ENCODE results near the gene SEPHS2.

SEPHS2 gene

GRCh38 chr16:30438835-30439234, 6.8 kb downstream of the SEPHS2 start:
- H3K27ac Mint-ChIP-seq = no peak overlapping the region

GRCh38 chr16:30437511-30438046, 8.1 kb downstream of the SEPHS2 start:
- no peaks in the 10 kb centered on the region for H3K9me3 Mint-ChIP-seq
- peak overlapping the region in 1 of 2 donors; percentile 39 for H3K27ac Mint-ChIP-seq
- no peak for DNase-seq
- ATAC-seq (replicated peaks) = no peak
- peaks cover 14% of the 10 kb centered on the region in 2 donors for H3K4me1 Mint-ChIP-seq (ENCODE audit: low read depth in 2 of 2)
- no peaks in the 10 kb centered on the region for H3K27me3 Mint-ChIP-seq
- no peaks in the 10 kb centered on the region for H3K36me3 Mint-ChIP-seq (ENCODE audit: insufficient read depth)
- H3K4me3 Mint-ChIP-seq = no peak overlapping the region

More at GRCh38 chr16:30438835-30439234, 6.8 kb downstream of the SEPHS2 start:
- H3K4me3 Mint-ChIP-seq = no peak overlapping the region
- H3K36me3 Mint-ChIP-seq (ENCODE audit: insufficient read depth) = peaks cover 7% of the 10 kb centered on the region
- DNase-seq (no peak), ATAC-seq (replicated peaks) (no peak)
- H3K4me1 Mint-ChIP-seq (ENCODE audit: low read depth in 2 of 2) = peaks cover 17 to 22% of the 10 kb centered on the region in 2 donors
- H3K9me3 Mint-ChIP-seq = no peaks in the 10 kb centered on the region
- H3K27me3 Mint-ChIP-seq = no peaks in the 10 kb centered on the region

- Mint-ChIP-seq H3K9me3 (no peaks in the 10 kb centered on the region), H3K36me3 (ENCODE audit: insufficient read depth) (no peaks in the 10 kb centered on the region), H3K27ac (peak overlapping the region; percentile 2 to 78), H3K4me1 (ENCODE audit: low read depth in 2 of 2) (peaks cover 12 to 14% of the 10 kb centered on the region in 2 donors), H3K4me3 (peak overlapping the region in 1 of 2 donors; percentile 34), H3K27me3 (no peaks in the 10 kb centered on the region)
- ATAC-seq (replicated peaks) = no peak
- no peak for DNase-seq
Measured at GRCh38 chr16:30434852-30435251, 10.8 kb downstream of the SEPHS2 start.

- DNase-seq = peak in 1 of 3 experiments; percentile 19
- Mint-ChIP-seq H3K36me3 (ENCODE audit: insufficient read depth) (peaks cover 8% of the 10 kb centered on the region), H3K27ac (no peak overlapping the region), H3K4me3 (no peak overlapping the region), H3K9me3 (no peaks in the 10 kb centered on the region), H3K4me1 (ENCODE audit: low read depth in 2 of 2) (peaks cover 14 to 20% of the 10 kb centered on the region in 2 donors), H3K27me3 (no peaks in the 10 kb centered on the region)
- ATAC-seq (replicated peaks) = peak; percentile 2
Measured at GRCh38 chr16:30430428-30430970, 15.2 kb downstream of the SEPHS2 start.

GRCh38 chr16:30429678-30430427, 15.8 kb downstream of the SEPHS2 start, which contains the start of gene DCTPP1:
DCTPP1 (minus strand) TSS chr16:30430030; CDS start chr16:30429980, 50 bp downstream.
- no peak within 1 kb of the TSS for H3K4me3 Mint-ChIP-seq
- no peaks in the 10 kb centered on the region for H3K27me3 Mint-ChIP-seq
- peaks cover 12 to 17% of the 10 kb centered on the region in 2 donors for H3K4me1 Mint-ChIP-seq (ENCODE audit: low read depth in 2 of 2)
- DNase-seq (peak; percentile 92 to 95 (median 92)), ATAC-seq (replicated peaks) (peak; percentile 94)
- peaks cover 13% of the 10 kb centered on the region for H3K36me3 Mint-ChIP-seq (ENCODE audit: insufficient read depth)
- no peak within 1 kb of the TSS for H3K27ac Mint-ChIP-seq
- no peaks in the 10 kb centered on the region for H3K9me3 Mint-ChIP-seq

GRCh38 chr16:30429418-30429677, 16.3 kb downstream of the SEPHS2 start:
- DNase-seq = no peak
- H3K27me3 Mint-ChIP-seq = no peaks in the 10 kb centered on the region
- no peak for ATAC-seq (replicated peaks)

GRCh38 chr16:30428055-30428454, 17.6 kb downstream of the SEPHS2 start:
- peak overlapping the region in 1 of 2 donors; percentile 18 for H3K27ac Mint-ChIP-seq
- H3K4me3 Mint-ChIP-seq = no peak overlapping the region
- no peak for ATAC-seq (replicated peaks)
- DNase-seq = no peak
- H3K9me3 Mint-ChIP-seq = no peaks in the 10 kb centered on the region
- no peaks in the 10 kb centered on the region for H3K27me3 Mint-ChIP-seq
- peaks cover 5 to 8% of the 10 kb centered on the region in 2 donors for H3K4me1 Mint-ChIP-seq (ENCODE audit: low read depth in 2 of 2)
- H3K36me3 Mint-ChIP-seq (ENCODE audit: insufficient read depth) = peaks cover 23% of the 10 kb centered on the region

More at GRCh38 chr16:30429418-30429677, 16.3 kb downstream of the SEPHS2 start:
- Mint-ChIP-seq H3K27ac (no peak overlapping the region), H3K4me3 (no peak overlapping the region), H3K4me1 (ENCODE audit: low read depth in 2 of 2) (peaks cover 9 to 13% of the 10 kb centered on the region in 2 donors), H3K9me3 (no peaks in the 10 kb centered on the region), H3K36me3 (ENCODE audit: insufficient read depth) (peaks cover 13% of the 10 kb centered on the region)

GRCh38 chr16:30421010-30421409, 24.7 kb downstream of the SEPHS2 start:
- H3K4me3 Mint-ChIP-seq = no peak overlapping the region

GRCh38 chr16:30418350-30419181, 27.1 kb downstream of the SEPHS2 start:
- Mint-ChIP-seq H3K27ac (peak overlapping the region in 1 of 2 donors; percentile 53), H3K36me3 (ENCODE audit: insufficient read depth) (peaks cover 23% of the 10 kb centered on the region), H3K27me3 (no peaks in the 10 kb centered on the region), H3K4me3 (peak overlapping the region; percentile 55 to 73), H3K4me1 (ENCODE audit: low read depth in 2 of 2) (peaks cover 5 to 11% of the 10 kb centered on the region in 2 donors), H3K9me3 (no peaks in the 10 kb centered on the region)
- no peak for DNase-seq
- no peak for ATAC-seq (replicated peaks)

More at GRCh38 chr16:30421010-30421409, 24.7 kb downstream of the SEPHS2 start:
- Mint-ChIP-seq H3K36me3 (ENCODE audit: insufficient read depth) (peaks cover 30% of the 10 kb centered on the region), H3K9me3 (no peaks in the 10 kb centered on the region), H3K27me3 (no peaks in the 10 kb centered on the region), H3K4me1 (ENCODE audit: low read depth in 2 of 2) (peaks cover 8 to 9% of the 10 kb centered on the region in 2 donors), H3K27ac (peak overlapping the region in 1 of 2 donors; percentile 42)
- no peak for DNase-seq
- no peak for ATAC-seq (replicated peaks)

- ATAC-seq (replicated peaks) (peak; percentile 89), DNase-seq (peak; percentile 81 to 85 (median 84))
- peaks cover 5 to 13% of the 10 kb centered on the region in 2 donors for H3K4me1 Mint-ChIP-seq (ENCODE audit: low read depth in 2 of 2)
- no peaks in the 10 kb centered on the region for H3K9me3 Mint-ChIP-seq
- peaks cover 18% of the 10 kb centered on the region for H3K36me3 Mint-ChIP-seq (ENCODE audit: insufficient read depth)
- peak overlapping the region in 1 of 2 donors; percentile 53 for H3K27ac Mint-ChIP-seq
- H3K27me3 Mint-ChIP-seq = no peaks in the 10 kb centered on the region
- peak overlapping the region; percentile 55 to 73 for H3K4me3 Mint-ChIP-seq
Measured at GRCh38 chr16:30417529-30418349, 27.9 kb downstream of the SEPHS2 start.

GRCh38 chr16:30416624-30417528, 28.8 kb downstream of the SEPHS2 start:
- ATAC-seq (replicated peaks) (no peak), DNase-seq (no peak)
- Mint-ChIP-seq H3K27me3 (no peaks in the 10 kb centered on the region), H3K4me1 (ENCODE audit: low read depth in 2 of 2) (peaks cover 5 to 17% of the 10 kb centered on the region in 2 donors), H3K9me3 (no peaks in the 10 kb centered on the region), H3K27ac (peak overlapping the region; percentile 23 to 35), H3K36me3 (ENCODE audit: insufficient read depth) (peaks cover 12% of the 10 kb centered on the region), H3K4me3 (peak overlapping the region; percentile 7 to 56)

All from effector memory CD8-positive, alpha-beta T cell (primary cell).